GM21515 (cell line): ENCODE data around the gene NAMPT.
"Not testable (repeated sequence)": the region's sequence is repeated elsewhere in the genome, so short reads cannot be mapped to it uniquely, and the experiment has no call there.

Experiments used
- ATAC-seq: cut with Tn5 transposase; IDR thresholded peaks from one replicate; pipeline ENCODE4 v1.9.1; 2021; ENCODE audit not compliant: unreplicated experiment

Gene NAMPT

DNA sequence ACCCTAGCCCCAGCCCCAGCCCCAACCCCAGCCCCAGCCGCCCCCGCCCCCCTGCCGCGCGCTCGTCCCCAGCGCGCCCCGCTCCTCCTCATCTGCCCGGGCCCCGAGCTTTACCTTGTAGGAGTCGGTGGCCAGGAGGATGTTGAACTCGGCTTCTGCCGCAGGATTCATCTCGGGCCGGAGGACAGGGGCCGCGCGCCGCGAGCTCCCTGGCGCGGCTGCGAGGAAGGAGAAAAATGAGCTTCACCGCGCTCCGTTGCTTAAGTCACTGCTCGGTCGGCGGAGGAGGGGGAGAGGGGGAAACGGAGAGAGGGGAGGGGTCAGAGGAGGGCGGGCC, at the start of gene NAMPT:
NAMPT (minus strand) TSS at position 270 of the 337 bp plus-strand sequence; CDS start at position 171, 99 bp downstream.
- ATAC-seq: no peak

- ATAC-seq: no peak
Observed at GRCh38 chr7:106332201-106332600, 47.4 kb upstream of the NAMPT start.

DNA sequence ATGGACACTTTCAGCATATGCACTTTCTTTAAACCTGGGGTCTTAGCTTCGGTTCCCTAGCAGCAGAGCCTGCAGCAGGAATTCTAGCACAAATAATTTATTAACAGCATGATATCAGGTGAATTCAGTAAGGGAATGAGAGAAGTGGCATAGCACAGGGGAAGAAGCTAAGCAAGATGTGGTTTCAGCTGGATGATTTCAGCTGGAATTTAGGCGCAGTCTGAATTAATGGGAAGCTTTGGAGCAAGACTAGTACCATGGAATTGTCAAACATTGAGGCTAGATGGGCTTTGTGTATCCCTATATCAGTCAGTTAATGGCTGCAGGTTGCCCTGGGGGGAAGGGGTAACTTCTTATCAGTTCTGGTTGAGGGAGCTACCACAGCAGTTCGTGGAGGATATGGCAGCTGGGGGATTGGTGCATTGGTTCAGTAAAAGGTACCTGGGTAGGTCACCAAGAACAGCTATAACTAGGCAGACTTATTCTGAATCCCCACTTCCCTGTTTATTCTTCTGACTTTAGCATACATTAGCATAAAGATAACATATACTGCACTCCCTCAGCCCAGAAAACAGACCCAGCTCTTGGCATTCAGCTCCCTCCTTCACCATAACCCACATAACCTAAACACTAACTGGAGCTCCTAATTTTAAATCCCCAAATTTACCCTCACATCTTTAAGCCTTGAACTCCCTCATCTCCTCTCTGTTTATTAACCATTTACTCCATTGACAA, 46.8 kb upstream of the NAMPT start:
- ATAC-seq: no peak

GRCh38 chr7:106329971-106330733, 45.4 kb upstream of the NAMPT start:
- no peak for ATAC-seq

GRCh38 chr7:106329408-106329807, 44.6 kb upstream of the NAMPT start:
- ATAC-seq: no peak

- no peak for ATAC-seq
Observed at GRCh38 chr7:106327538-106328481, 43.0 kb upstream of the NAMPT start.

GRCh38 chr7:106326594-106327537, 42.1 kb upstream of the NAMPT start:
- ATAC-seq: no peak

- ATAC-seq: not testable (repeated sequence)
Observed at GRCh38 chr7:106324509-106324908, 39.7 kb upstream of the NAMPT start.

GRCh38 chr7:106320254-106320770, 35.5 kb upstream of the NAMPT start:
- not testable (repeated sequence) for ATAC-seq

DNA sequence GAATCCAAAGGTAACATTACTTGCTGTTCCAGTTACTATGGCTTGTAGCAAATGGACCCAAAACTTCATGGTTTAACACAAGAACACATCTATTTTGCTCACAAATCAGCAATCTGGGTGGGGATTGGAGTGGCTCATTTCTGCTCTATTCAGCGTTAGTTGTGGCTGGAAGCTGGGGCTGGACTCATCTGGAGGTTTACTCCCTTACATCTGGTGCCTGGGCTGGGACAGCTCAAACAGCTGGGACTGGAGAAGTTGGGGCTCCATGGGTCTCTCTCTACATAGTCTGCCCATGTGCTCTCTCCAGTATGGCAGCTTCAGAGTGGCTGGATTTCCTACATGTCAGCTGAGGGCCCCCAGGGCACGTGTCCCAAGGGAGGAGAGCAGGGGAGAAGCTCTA, 33.7 kb upstream of the NAMPT start:
- no peak for ATAC-seq

DNA sequence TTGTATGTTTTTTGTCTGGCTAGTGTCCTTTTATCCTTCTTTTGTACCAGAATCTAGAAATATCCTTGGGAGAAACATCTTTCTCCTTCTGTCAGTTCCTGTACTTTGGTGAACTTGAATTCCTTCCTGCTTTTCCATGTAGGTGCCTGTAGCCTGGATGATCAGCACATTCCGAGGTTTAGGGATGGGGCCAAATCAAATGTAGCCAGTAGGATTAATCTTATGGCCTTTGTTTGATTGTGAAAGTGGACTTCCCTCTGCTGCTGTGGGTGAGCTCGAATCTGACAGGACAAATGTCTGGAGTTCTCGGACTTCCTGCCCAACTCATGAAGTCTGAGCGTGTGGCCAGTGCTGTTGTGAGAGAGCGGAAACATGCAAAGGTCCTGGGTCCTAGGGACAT, 33.2 kb upstream of the NAMPT start:
- ATAC-seq: no peak

DNA sequence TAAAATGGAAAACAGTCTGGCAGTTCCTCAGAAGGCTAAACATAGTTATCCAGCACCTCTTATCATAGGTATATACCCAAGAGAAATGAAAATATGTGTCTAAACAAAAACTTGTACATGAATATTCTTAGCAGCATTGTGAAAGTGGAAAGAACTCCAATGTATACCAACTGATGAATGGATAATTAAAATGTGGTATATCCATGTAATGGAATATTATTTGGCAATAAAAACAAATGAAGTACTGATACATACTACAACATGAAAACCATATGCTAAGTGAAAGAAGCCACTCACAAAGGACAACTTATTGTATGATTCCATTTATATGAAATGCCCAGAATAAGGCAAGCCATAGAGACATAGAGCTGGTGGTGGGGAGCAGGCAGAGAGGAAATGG, 32.2 kb upstream of the NAMPT start:
- no peak for ATAC-seq

DNA sequence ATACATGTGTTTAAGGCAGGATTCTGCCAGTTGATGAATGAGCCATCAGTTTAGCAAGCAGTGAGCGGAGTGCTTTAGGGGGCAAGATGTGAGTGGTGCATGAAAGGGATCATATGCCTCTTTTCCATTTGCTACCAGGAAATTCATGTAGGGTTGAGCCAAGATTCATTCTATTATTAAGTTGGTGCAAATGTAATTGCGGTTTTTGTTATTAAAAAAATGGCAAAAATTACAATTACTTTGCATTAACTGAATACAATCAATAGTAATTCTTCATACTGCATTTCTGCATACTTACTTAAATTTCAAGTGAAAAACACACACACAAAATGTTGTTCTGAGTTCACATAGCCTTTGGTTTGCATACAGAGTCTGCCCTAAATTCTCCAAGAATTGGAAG, 30.1 kb upstream of the NAMPT start:
- ATAC-seq: no peak

GRCh38 chr7:106313966-106314365, 29.2 kb upstream of the NAMPT start:
- ATAC-seq: no peak

DNA sequence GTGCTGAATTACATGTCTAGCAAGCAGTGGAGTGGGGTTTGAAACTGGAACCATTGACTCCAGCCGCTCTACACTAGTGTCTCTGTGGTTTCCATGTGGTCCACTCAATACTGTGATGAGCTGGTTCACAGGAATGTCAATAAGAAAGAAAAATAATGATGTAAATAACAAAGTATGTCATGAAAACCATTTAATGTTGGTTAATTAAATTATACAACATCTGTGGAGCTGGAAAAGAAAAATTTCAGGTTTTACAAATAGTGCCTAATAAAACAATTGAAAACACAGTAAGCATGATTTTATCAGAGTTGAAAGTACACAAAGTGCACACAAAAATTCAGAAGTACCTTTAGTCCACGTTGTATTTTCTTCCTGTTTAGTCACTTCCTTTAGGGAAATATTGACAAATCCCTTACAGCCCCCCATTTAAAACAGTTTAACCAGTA, 28.7 kb upstream of the NAMPT start:
- ATAC-seq: no peak

DNA sequence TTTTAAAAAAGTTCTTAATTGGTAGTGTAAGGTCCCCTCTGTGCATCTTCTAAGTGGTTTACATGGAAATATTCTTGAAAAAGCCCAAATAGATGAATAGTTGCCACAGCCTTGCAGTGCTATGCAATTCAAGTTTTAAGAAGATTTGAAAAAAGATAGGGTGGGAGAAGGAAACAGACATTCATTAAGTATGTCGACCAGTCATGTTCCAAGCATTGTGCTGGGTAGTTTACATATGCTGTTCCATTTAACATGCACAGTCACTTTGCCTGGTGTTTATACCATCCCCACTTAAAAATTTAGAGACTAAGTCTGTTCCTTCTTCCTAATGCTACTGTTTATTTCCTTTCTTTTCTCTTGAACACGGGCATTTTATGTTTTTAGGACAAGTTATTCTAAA, 28.1 kb upstream of the NAMPT start:
- no peak for ATAC-seq

DNA sequence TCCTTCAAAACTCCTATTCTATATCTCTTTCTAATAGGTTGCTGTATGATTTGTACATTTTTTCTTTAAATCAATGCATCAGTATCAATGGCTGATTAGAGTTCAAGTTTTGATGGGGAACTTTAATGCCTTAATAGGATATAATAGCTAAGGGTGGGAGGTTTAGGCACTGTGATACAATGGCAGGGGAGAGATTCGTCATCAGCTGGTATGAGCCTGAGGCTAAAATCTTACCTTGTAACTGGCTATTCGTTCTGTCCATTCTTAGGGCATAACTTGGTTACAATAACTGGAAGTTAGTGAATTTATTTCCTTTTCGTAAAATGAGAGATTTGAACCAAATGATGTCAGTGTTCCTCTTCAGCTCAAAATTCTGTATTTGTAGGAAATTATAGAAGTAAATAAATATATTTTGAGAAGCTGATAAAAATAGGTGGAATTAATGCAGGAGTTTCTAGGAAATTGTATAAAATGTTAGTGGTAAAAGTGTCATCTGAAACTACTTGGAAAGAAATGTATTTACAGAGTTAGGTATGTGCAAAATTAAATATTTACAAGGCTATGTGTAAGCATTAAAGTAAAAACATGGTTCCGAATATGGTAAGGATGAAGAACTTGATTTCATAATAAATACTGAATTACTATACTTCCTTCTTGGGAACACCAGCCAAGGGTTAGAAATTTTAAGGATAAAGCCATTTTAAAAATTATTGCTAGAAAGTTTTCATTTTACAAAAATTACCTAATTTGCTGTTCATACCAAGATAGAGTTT, 27.5 kb upstream of the NAMPT start:
- ATAC-seq: no peak

GRCh38 chr7:106309362-106309761, 24.6 kb upstream of the NAMPT start:
- no peak for ATAC-seq

DNA sequence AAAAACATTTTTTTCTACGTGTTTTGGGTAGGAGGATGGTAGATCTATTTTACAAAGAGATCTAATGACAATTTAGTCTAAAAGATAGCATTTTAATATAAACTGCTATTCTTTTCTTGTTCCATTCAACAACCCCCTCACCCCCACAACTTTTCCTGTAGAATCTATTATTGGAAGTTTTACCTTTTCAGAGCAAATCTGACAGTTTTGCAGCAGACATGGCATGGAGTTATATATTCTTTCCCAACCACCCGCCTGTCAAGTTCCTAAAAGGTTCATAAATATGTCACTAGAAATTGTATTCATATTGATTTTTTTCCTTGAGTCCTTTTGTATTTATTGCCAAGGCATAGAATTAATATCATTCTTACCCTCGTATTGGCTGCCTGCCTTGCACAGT, 21.5 kb upstream of the NAMPT start:
- no peak for ATAC-seq
